ENCODE results near the gene ZNF208. TPM values are rescaled to one million over a fixed set of nuclear protein-coding genes. Genes with fewer than 3 reads are reported as not detected.
"Not testable (repeated sequence)": the region's sequence is repeated elsewhere in the genome, so short reads cannot be mapped to it uniquely, and the experiment has no call there.

Gene ZNF208
- total RNA-seq: 10.5 TPM in 2 replicates

GRCh38 chr19:22010437-22011143, at the start of gene ZNF208:
TSS of gene ZNF208 (minus strand) at chr19:22010943. CDS start at chr19:22010794, 149 bp downstream.
- H3K27ac Mint-ChIP-seq: peak within 1 kb of the TSS; percentile 59
- DNase-seq: peak; percentile 17
- POLR2A ChIA-PET: interaction anchor here (0.6 kb wide), 1 partner anchor 41 kb away, joined by 3 read pairs; the partner anchor contains the start of gene ZNF257

GRCh38 chr19:22052644-22053013, 41.9 kb upstream of the ZNF208 start:
- ChIA-PET POLR2A (interaction anchor here (0.6 to 1.7 kb wide), 11 partner anchors 200 to 1885 kb away, joined by 3 to 9 read pairs (median 3); partner anchors contain the start of genes ZNF100, ZNF429, ZNF43 and ZNF486), CTCF (interaction anchor here (0.7 kb wide), 1 partner anchor 10 kb away, joined by 3 read pairs; no protein-coding TSS in a partner anchor)
- Mint-ChIP-seq H3K9me3 (no peaks in the 10 kb centered on the region), H3K27ac (peak overlapping the region; percentile 81), H3K4me1 (peaks cover 8% of the 10 kb centered on the region), H3K36me3 (ENCODE audit: low read depth) (peaks cover 16% of the 10 kb centered on the region), H3K27me3 (no peaks in the 10 kb centered on the region), H3K4me3 (peak overlapping the region; percentile 99)
- intact Hi-C loops (cut with micrococcal nuclease): loop anchor here (5.0 to 10.0 kb wide), 5 partner anchors 198 to 1815 kb away; partner anchors contain the start of genes ZNF429, ZNF430 and ZNF675
- DNase-seq (no peak), ATAC-seq (ENCODE audit: low read depth) (peak; percentile 43)
- no peak for TF ChIP-seq CTCF (IDR thresholded peaks at IDR 0.05)

More at GRCh38 chr19:22010437-22011143, at the start of gene ZNF208:
- CTCF ChIA-PET; intact Hi-C loops (cut with micrococcal nuclease); H3K36me3 Mint-ChIP-seq (ENCODE audit: low read depth); H3K27me3 Mint-ChIP-seq: not testable (repeated sequence)
- Mint-ChIP-seq H3K4me1 (peaks cover 11% of the 10 kb centered on the region), H3K9me3 (peaks cover 12% of the 10 kb centered on the region), H3K4me3 (peak within 1 kb of the TSS; percentile 85)
- peak; percentile 94 for ATAC-seq (ENCODE audit: low read depth)

- DNase-seq; H3K4me1 Mint-ChIP-seq; CTCF ChIA-PET; intact Hi-C loops (cut with micrococcal nuclease); H3K9me3 Mint-ChIP-seq; H3K27me3 Mint-ChIP-seq; H3K36me3 Mint-ChIP-seq (ENCODE audit: low read depth); H3K27ac Mint-ChIP-seq; ATAC-seq (ENCODE audit: low read depth); POLR2A ChIA-PET; H3K4me3 Mint-ChIP-seq: not testable (repeated sequence)
These were observed 30.4 kb upstream of the ZNF208 start for GRCh38 chr19:22041151-22041550.

GRCh38 chr19:22030680-22031079, 19.9 kb upstream of the ZNF208 start:
- H3K9me3 Mint-ChIP-seq: no peaks in the 10 kb centered on the region
- H3K27me3 Mint-ChIP-seq: no peaks in the 10 kb centered on the region
- POLR2A ChIA-PET: no interaction called here
- no peak for DNase-seq
- no peak for TF ChIP-seq CTCF (IDR thresholded peaks at IDR 0.05)
- H3K4me3 Mint-ChIP-seq: no peak overlapping the region
- H3K27ac Mint-ChIP-seq: no peak overlapping the region
- CTCF ChIA-PET: no interaction called here
- no peaks in the 10 kb centered on the region for H3K4me1 Mint-ChIP-seq
- H3K36me3 Mint-ChIP-seq (ENCODE audit: low read depth): no peaks in the 10 kb centered on the region
- ATAC-seq (ENCODE audit: low read depth): no peak
- intact Hi-C loops (cut with micrococcal nuclease): no loop called here

- Mint-ChIP-seq H3K36me3 (ENCODE audit: low read depth) (no peaks in the 10 kb centered on the region), H3K4me1 (no peaks in the 10 kb centered on the region), H3K27ac (no peak overlapping the region), H3K4me3 (no peak overlapping the region), H3K9me3 (no peaks in the 10 kb centered on the region), H3K27me3 (no peaks in the 10 kb centered on the region)
- ChIA-PET CTCF (no interaction called here), POLR2A (no interaction called here)
- DNase-seq: no peak
- TF ChIP-seq CTCF (IDR thresholded peaks at IDR 0.05): no peak
- intact Hi-C loops (cut with micrococcal nuclease): no loop called here
- no peak for ATAC-seq (ENCODE audit: low read depth)
These were observed 15.9 kb upstream of the ZNF208 start for GRCh38 chr19:22026687-22027086.

- intact Hi-C loops (cut with micrococcal nuclease); H3K27me3 Mint-ChIP-seq; H3K27ac Mint-ChIP-seq; H3K4me3 Mint-ChIP-seq; DNase-seq; H3K9me3 Mint-ChIP-seq; H3K36me3 Mint-ChIP-seq (ENCODE audit: low read depth); CTCF ChIA-PET; ATAC-seq (ENCODE audit: low read depth); POLR2A ChIA-PET; H3K4me1 Mint-ChIP-seq: not testable (repeated sequence)
These were observed 14.8 kb upstream of the ZNF208 start for GRCh38 chr19:22025539-22025938.
